Choroid plexus epithelial cell (primary cell): ENCODE results near the gene CISD1.
"Not testable (repeated sequence)": the region's sequence is repeated elsewhere in the genome, so short reads cannot be mapped to it uniquely, and the experiment has no call there.

Experiments used
- DNase-seq: peaks from one replicate; pipeline ENCODE4 v3.0.0-alpha.2; 2010; ENCODE audit warnings: low read depth
- H3K4me3 ChIP-seq: 2 replicates; pipeline ENCODE4 v1.5.1; 2011; ENCODE audit warnings: low read depth, mild to moderate bottlenecking, control low read depth, low read length, moderate library complexity
- TF ChIP-seq, protein P1 (sequence below): conservative IDR thresholded peaks from 2 replicates; pipeline ENCODE4 v1.5.1; 2011; ENCODE audit warnings: low read depth, mild to moderate bottlenecking, control low read depth, inconsistent platforms, low read length, moderate library complexity

CISD1 gene

DNA sequence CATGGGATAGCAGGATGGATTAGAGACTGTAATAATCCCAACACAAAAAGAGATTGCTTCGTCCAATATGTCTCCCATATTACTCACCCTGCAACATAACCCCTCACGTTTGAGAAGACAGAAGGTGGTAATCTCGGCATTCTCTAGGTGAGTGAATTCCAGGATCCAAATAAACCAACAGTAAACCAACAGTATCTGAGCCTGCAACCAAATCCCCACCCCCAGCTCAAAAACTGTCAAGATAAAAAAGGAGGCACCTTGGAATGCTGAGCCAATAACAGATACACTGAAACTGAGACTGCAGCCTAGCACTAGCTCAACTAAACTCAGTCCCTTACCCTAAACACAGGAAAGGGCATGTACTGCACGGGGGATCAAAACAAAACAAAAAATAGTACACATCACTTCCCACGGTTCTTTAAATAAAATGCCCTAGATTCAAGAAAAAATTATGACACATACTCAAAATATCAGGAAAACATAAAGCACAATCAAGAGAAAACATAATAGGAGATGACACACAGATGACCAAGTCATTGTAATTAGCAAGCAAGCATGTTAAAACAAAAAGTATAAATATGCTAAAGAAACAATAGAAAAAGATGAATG, 29.3 kb upstream of the CISD1 start:
- DNase-seq = peak; percentile 47
- TF ChIP-seq, protein P1, sequence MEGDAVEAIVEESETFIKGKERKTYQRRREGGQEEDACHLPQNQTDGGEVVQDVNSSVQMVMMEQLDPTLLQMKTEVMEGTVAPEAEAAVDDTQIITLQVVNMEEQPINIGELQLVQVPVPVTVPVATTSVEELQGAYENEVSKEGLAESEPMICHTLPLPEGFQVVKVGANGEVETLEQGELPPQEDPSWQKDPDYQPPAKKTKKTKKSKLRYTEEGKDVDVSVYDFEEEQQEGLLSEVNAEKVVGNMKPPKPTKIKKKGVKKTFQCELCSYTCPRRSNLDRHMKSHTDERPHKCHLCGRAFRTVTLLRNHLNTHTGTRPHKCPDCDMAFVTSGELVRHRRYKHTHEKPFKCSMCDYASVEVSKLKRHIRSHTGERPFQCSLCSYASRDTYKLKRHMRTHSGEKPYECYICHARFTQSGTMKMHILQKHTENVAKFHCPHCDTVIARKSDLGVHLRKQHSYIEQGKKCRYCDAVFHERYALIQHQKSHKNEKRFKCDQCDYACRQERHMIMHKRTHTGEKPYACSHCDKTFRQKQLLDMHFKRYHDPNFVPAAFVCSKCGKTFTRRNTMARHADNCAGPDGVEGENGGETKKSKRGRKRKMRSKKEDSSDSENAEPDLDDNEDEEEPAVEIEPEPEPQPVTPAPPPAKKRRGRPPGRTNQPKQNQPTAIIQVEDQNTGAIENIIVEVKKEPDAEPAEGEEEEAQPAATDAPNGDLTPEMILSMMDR = no peak
- H3K4me3 ChIP-seq = no peak overlapping the region

GRCh38 chr10:58240531-58240930, 28.4 kb upstream of the CISD1 start:
- peak; percentile 49 for DNase-seq
- H3K4me3 ChIP-seq = no peak overlapping the region
- TF ChIP-seq, protein P1 = no peak

- TF ChIP-seq, protein P1 = no peak
- H3K4me3 ChIP-seq = no peak overlapping the region
- DNase-seq = peak; percentile 79
Measured at GRCh38 chr10:58241346-58241745, 27.6 kb upstream of the CISD1 start.

- TF ChIP-seq, protein P1 = no peak
- no peak overlapping the region for H3K4me3 ChIP-seq
- DNase-seq = no peak
Measured at GRCh38 chr10:58243269-58243668, 25.7 kb upstream of the CISD1 start.

DNA sequence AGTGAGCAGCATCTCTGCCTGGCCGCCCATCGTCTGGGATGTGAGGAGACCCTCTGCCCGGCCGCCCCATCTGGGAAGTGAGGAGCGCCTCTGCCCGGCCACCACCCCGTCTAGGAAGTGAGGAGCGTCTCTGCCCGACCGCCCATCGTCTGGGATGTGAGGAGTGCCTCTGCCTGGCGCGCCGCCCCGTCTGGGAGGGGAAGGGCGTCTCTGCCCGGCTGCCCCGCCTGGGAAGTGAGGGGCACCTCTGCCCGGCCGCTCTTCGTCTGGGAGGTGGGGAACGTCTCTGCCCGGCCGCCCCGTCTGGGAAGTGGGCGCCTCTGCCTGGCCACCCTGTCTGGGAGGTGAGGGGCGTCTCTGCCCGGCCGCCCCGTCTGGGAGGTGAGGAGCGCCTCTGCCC, 25.2 kb upstream of the CISD1 start:
- not testable (repeated sequence) for H3K4me3 ChIP-seq

GRCh38 chr10:58244242-58244641, 24.7 kb upstream of the CISD1 start:
- not testable (repeated sequence) for DNase-seq, H3K4me3 ChIP-seq

More for the DNA sequence above, 25.2 kb upstream of the CISD1 start:
- DNase-seq = not testable (repeated sequence)

DNA sequence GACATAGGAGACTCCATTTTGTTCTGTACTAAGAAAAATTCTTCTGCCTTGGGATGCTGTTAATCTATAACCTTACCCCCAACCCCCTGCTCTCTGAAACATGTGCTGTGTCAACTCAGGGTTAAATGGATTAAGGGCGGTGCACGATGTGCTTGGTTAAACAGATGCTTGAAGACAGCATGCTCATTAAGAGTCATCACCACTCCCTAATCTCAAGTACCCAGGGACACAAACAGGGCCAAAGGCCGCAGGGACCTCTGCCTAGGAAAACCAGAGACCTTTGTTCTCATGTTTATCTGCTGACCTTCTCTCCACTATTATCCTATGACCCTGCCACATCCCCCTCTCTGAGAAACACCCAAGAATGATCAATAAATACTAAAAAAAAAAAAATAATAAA, 24.3 kb upstream of the CISD1 start:
- not testable (repeated sequence) for DNase-seq, H3K4me3 ChIP-seq

GRCh38 chr10:58253184-58253583, 15.8 kb upstream of the CISD1 start:
- no peak for DNase-seq
- H3K4me3 ChIP-seq = no peak overlapping the region
- TF ChIP-seq, protein P1 = no peak

DNA sequence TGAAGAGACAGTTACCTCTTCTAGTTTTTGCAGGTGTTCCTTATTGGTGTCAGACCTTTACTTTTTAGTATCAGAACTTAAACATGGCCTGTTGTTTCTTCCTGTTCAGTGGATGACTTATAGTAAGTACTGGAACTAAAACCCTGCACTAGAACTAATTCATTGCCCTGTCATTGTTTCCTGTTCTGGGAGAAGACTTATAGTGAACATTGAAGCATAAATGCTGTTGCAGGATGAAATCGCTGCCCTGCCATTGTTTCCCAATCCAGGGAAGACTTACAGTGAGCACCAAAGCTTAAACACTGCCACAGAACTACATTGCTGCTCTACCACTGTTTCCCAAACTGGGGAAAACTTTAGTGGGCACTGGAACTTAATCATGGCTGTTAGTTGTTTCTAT, 14.3 kb upstream of the CISD1 start:
- TF ChIP-seq, protein P1 = no peak
- no peak overlapping the region for H3K4me3 ChIP-seq
- DNase-seq = no peak

GRCh38 chr10:58256013-58256780, 12.8 kb upstream of the CISD1 start:
- DNase-seq = peak; percentile 55

More at GRCh38 chr10:58256013-58256780, 12.8 kb upstream of the CISD1 start:
- H3K4me3 ChIP-seq = not testable (repeated sequence)
